ENCODE results near the gene SIM2. TPM values are rescaled to one million over a fixed set of nuclear protein-coding genes. Genes with fewer than 3 reads are reported as not detected.

SIM2 gene
- total and polyA plus RNA-seq, 2 of the 13 experiments (the other 11 are each of a cell fraction or from before 2014, with no cell fraction given), result 0.36 to 0.53 TPM

- TF ChIP-seq SALL1 (CRISPR knock-in tag; IDR thresholded peaks at IDR 0.05), result peak; percentile 53; the same call in 1 of the 2 replicates
- TF ChIP-seq, protein P1, sequence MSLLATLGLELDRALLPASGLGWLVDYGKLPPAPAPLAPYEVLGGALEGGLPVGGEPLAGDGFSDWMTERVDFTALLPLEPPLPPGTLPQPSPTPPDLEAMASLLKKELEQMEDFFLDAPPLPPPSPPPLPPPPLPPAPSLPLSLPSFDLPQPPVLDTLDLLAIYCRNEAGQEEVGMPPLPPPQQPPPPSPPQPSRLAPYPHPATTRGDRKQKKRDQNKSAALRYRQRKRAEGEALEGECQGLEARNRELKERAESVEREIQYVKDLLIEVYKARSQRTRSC (CRISPR knock-in tag; IDR thresholded peaks at IDR 0.05; ENCODE audit: low read depth), result no peak
- no peak for TF ChIP-seq ZNF556 (CRISPR knock-in tag; IDR thresholded peaks at IDR 0.05; ENCODE audit: borderline replicate concordance)
- no peak for TF ChIP-seq ZNF138 (CRISPR knock-in tag; IDR thresholded peaks at IDR 0.05; ENCODE audit: low read depth)
- no peak for TF ChIP-seq ZNF431 (CRISPR knock-in tag; IDR thresholded peaks at IDR 0.05; ENCODE audit: borderline replicate concordance, low read depth)
- TF ChIP-seq SMAD3 (CRISPR knock-in tag; IDR thresholded peaks at IDR 0.05), result no peak
- TF ChIP-seq ZSCAN9 (CRISPR knock-in tag; IDR thresholded peaks at IDR 0.05; ENCODE audit: borderline replicate concordance), result no peak
- no peak for TF ChIP-seq NR2F6 (IDR thresholded peaks at IDR 0.05)
- peak; percentile 39; the same call in 1 of the 2 replicates for TF ChIP-seq NR2F6 (CRISPR knock-in tag; IDR thresholded peaks at IDR 0.05)
- peak; percentile 50 for TF ChIP-seq TEAD3 (CRISPR knock-in tag; optimal IDR thresholded peaks at IDR 0.05; ENCODE audit: borderline replicate concordance)
- peak; percentile 36; the same call in 1 of the 2 replicates for TF ChIP-seq RARA (CRISPR knock-in tag; IDR thresholded peaks at IDR 0.05)
- peak; percentile 16; the same call in 1 of the 2 replicates for TF ChIP-seq HNF4A (CRISPR knock-in tag; IDR thresholded peaks at IDR 0.05)
- 0 out of 2 replicates have a peak, but pooled peaks have one; percentile 19 for TF ChIP-seq SAP130 (CRISPR knock-in tag; IDR thresholded peaks at IDR 0.05; ENCODE audit: low read depth)
- TF ChIP-seq POGZ (CRISPR knock-in tag; IDR thresholded peaks at IDR 0.05), result 0 out of 2 replicates have a peak, but pooled peaks have one; percentile 15
- TF ChIP-seq ATAD3A (CRISPR knock-in tag; IDR thresholded peaks at IDR 0.05), result no peak
- TF ChIP-seq, protein P2, sequence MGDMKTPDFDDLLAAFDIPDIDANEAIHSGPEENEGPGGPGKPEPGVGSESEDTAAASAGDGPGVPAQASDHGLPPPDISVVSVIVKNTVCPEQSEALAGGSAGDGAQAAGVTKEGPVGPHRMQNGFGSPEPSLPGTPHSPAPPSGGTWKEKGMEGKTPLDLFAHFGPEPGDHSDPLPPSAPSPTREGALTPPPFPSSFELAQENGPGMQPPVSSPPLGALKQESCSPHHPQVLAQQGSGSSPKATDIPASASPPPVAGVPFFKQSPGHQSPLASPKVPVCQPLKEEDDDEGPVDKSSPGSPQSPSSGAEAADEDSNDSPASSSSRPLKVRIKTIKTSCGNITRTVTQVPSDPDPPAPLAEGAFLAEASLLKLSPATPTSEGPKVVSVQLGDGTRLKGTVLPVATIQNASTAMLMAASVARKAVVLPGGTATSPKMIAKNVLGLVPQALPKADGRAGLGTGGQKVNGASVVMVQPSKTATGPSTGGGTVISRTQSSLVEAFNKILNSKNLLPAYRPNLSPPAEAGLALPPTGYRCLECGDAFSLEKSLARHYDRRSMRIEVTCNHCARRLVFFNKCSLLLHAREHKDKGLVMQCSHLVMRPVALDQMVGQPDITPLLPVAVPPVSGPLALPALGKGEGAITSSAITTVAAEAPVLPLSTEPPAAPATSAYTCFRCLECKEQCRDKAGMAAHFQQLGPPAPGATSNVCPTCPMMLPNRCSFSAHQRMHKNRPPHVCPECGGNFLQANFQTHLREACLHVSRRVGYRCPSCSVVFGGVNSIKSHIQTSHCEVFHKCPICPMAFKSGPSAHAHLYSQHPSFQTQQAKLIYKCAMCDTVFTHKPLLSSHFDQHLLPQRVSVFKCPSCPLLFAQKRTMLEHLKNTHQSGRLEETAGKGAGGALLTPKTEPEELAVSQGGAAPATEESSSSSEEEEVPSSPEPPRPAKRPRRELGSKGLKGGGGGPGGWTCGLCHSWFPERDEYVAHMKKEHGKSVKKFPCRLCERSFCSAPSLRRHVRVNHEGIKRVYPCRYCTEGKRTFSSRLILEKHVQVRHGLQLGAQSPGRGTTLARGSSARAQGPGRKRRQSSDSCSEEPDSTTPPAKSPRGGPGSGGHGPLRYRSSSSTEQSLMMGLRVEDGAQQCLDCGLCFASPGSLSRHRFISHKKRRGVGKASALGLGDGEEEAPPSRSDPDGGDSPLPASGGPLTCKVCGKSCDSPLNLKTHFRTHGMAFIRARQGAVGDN (CRISPR knock-in tag; IDR thresholded peaks at IDR 0.05), result peak; percentile 61
- 0 out of 4 replicates have a peak, but pooled peaks of 1 of the 2 experiments have one; percentile 26 for TF ChIP-seq NR2F1 (CRISPR knock-in tag; IDR thresholded peaks at IDR 0.05)
- TF ChIP-seq RAD21 (CRISPR knock-in tag; IDR thresholded peaks at IDR 0.05), result 0 out of 2 replicates have a peak, but pooled peaks have one; percentile 18
- TF ChIP-seq STAG1 (CRISPR knock-in tag; IDR thresholded peaks at IDR 0.05), result no peak
These were observed 74.2 kb downstream of the SIM2 start (continued) for GRCh38 chr21:36773117-36773516.

Data from HepG2 (cell line).